C4-2B (cell line): ENCODE results near the gene FBXL15.

Source experiments
- CTCF ChIP-seq: fragments of 450-650 bp; conservative IDR thresholded peaks from 2 replicates; pipeline ENCODE4 v1.5.1; 2017; ENCODE audit warnings: mild to moderate bottlenecking
- ZFX ChIP-seq: fragments of 450-650 bp; IDR thresholded peaks from 2 replicates; pipeline ENCODE4 v1.6.1; 2017

- no peak for TF ChIP-seq CTCF
- TF ChIP-seq ZFX: no peak
Observed at GRCh38 chr10:102396317-102396650, 24.4 kb upstream of the FBXL15 start.
